Vagina (tissue), 2 donors: Measurements from ENCODE around the gene KMT5C.

Experiments used
- POLR2A ChIP-seq, 2 donors: fragments of 450-650 bp; IDR thresholded peaks; one replicate each; pipeline ENCODE4 v1.6.1; 2017; ENCODE audit warnings: antibody characterized with exemption in 2 of 2, mild to moderate bottlenecking in 2 of 2, moderate library complexity in 2 of 2
- POLR2AphosphoS5 ChIP-seq, 2 donors: sonication (generic); formaldehyde crosslinking; IDR thresholded peaks; one replicate each; pipeline ENCODE4 v1.9.0; 2017; ENCODE audit warnings: antibody characterized with exemption in 2 of 2, mild to moderate bottlenecking in 2 of 2, low read depth in 1 of 2; ENCODE audit not compliant: insufficient read depth in 1 of 2
- TF ChIP-seq, protein P1 (sequence below), 3 experiments: fragments of 450-650 bp in 2 of 3; fragments of 200-600 bp in 1 of 3; sonication (generic) in 1 of 3; IDR thresholded peaks; one replicate each; pipeline ENCODE4 v1.5.1; 2017 to 2019; ENCODE audit warnings: antibody characterized with exemption in 3 of 3, mild to moderate bottlenecking in 2 of 3, moderate library complexity in 2 of 3

DNA sequence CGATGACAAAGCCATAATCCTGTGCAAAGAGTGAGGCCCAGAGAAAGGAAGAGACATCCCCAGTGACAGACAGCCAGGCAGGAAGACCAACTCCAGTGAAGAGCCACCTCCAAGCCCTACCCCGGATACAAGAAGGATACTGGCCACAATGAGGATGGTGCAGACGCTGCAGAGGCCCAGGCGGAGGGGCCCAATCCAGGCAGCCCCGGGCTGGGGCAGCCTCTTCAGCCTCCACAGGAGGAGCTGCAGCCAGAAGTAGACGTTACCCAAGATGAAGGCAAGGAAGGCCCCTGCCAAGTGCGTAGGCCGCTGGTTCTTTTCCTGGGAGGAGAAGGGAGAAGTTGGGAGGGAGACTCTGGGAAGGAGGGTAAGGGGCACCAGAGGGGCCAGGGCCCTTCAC is 23.0 kb upstream of the KMT5C start:
- TF ChIP-seq, protein P1, sequence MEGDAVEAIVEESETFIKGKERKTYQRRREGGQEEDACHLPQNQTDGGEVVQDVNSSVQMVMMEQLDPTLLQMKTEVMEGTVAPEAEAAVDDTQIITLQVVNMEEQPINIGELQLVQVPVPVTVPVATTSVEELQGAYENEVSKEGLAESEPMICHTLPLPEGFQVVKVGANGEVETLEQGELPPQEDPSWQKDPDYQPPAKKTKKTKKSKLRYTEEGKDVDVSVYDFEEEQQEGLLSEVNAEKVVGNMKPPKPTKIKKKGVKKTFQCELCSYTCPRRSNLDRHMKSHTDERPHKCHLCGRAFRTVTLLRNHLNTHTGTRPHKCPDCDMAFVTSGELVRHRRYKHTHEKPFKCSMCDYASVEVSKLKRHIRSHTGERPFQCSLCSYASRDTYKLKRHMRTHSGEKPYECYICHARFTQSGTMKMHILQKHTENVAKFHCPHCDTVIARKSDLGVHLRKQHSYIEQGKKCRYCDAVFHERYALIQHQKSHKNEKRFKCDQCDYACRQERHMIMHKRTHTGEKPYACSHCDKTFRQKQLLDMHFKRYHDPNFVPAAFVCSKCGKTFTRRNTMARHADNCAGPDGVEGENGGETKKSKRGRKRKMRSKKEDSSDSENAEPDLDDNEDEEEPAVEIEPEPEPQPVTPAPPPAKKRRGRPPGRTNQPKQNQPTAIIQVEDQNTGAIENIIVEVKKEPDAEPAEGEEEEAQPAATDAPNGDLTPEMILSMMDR (IDR thresholded peaks at IDR 0.05), result no peak
- TF ChIP-seq POLR2AphosphoS5 (IDR thresholded peaks at IDR 0.05; ENCODE audit: insufficient read depth in 1 of 2, low read depth in 1 of 2), result no peak
- no peak for TF ChIP-seq POLR2A (IDR thresholded peaks at IDR 0.05)
